ENCODE results near the gene WDR73. TPM values are rescaled to one million over a fixed set of nuclear protein-coding genes. Genes with fewer than 3 reads are reported as not detected.
"Not testable (repeated sequence)": the region's sequence is repeated elsewhere in the genome, so short reads cannot be mapped to it uniquely, and the experiment has no call there.

Gene WDR73
- polyA plus RNA-seq, 3 donors, result 39.2 to 56.1 (median 42.1) TPM

DNA sequence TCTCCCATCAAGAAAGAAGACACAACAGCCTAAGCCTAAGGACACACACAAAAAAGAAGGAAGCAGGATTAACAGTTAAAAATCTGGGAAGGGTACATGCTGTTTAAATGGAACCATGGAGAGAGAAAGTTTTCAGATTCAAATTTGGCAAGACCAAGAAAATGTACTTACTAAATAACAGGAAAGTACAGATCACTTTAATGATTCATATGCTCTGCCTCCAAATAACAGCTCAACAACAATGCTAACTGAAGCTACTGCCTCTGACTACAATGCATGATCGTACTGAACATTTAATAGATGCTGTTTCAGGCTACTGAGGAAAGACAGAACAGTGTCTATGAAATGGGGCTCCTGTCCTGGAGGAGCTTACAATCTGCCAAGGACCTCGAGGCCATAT lies 12.3 kb upstream of the WDR73 start:
- no peak for DNase-seq (ENCODE audit: extremely low read depth in 1 of 11, low read depth in 9 of 11, low spot score in 4 of 11)

GRCh38 chr15:84661001-84661400 lies 6.9 kb upstream of the WDR73 start:
- no peak for DNase-seq (ENCODE audit: extremely low read depth in 1 of 11, low read depth in 9 of 11, low spot score in 4 of 11)

GRCh38 chr15:84659904-84660781 lies 6.1 kb upstream of the WDR73 start:
- peak in 2 of 11 donors; percentile 20 to 22 for DNase-seq (ENCODE audit: extremely low read depth in 1 of 11, low read depth in 9 of 11, low spot score in 4 of 11)

- DNase-seq (ENCODE audit: extremely low read depth in 1 of 11, low read depth in 9 of 11, low spot score in 4 of 11), result no peak
These were observed 4.8 kb upstream of the WDR73 start for GRCh38 chr15:84658788-84659411.

DNA sequence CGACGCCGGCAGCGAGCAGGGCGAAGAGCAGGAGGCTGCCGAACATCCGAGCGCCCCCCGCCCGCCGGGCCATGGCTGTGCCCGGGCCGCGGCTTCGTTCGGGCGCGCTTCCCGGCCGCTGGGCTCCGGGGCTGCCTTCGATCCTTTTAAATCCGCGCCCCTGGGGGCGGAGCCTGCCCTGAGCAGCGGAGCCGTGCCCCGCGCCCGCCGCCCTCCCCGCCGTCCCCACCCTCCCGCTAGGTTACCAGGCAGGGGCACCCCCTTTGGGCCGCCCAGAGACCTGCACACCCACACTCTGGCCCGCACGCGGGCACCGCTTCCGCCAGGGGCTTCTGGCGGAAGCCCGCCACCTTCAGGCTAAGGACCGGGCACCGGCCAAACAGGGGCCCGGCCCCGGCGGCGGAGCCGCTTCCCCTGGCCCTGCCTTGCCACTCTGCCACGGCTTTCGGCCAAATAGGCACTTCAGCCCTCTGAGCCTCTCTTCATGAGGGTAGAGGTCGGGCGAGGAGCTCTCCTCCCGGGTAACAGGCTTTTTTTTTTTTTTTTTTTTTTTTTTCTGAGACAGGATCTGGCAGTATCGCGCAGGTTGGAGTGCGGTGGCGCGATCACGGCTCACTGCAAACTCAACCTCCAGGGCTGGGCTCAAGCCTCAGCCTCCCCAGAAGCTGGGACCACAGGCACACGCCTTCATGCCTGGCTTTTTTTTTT lies 4.2 kb upstream of the WDR73 start, which contains the start of gene NMB:
Gene NMB, minus strand, starts transcription at position 120 of the 708 bp plus-strand sequence. Its CDS starts 47 bp downstream, at position 73.
- peak; percentile 41 to 76 (median 67) for DNase-seq (ENCODE audit: extremely low read depth in 1 of 11, low read depth in 9 of 11, low spot score in 4 of 11)

GRCh38 chr15:84657748-84658079 lies 3.6 kb upstream of the WDR73 start:
- no peak for DNase-seq (ENCODE audit: extremely low read depth in 1 of 11, low read depth in 9 of 11, low spot score in 4 of 11)

GRCh38 chr15:84656972-84657371 lies 2.9 kb upstream of the WDR73 start:
- no peak for DNase-seq (ENCODE audit: extremely low read depth in 1 of 11, low read depth in 9 of 11, low spot score in 4 of 11)

DNA sequence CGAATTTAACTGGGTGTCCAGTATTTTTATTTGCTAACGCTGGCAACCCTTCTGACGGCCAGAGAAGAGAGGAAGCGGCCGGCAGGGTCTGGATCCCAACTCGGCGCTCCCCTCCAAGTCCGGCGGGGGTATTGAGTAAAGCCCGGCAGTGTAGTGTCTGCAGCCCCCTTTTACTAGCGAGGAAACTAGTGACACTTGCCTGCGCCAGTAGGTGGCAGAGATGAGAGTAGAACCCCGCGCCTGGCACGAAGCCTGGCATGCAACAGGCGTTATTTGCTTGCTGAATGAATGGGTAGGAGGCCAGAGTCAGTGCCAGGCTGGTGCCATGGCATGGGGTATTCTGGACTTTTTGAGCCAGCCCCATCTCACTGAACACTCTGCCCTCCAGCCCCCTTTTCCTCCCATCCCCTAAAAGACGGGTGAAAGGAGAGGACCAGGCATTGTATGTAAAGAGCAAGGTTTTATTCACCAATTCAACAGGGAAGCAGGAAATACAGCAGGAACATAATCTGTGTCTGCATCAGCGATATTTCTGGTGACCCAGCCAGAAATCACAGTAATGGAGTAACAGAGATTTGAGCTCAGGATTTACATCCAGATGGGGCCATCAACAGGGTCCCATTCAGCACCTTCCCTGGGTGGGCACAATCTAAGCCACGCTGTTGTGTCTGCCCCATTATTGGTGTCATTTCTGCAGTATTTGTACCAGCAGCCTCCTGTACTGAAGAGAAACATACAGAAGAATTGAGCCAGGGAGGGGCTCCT lies 788 bp upstream of the WDR73 start:
- peak in 6 of 11 donors; percentile 29 to 70 (median 57) for DNase-seq (ENCODE audit: extremely low read depth in 1 of 11, low read depth in 9 of 11, low spot score in 4 of 11)

- no peak for DNase-seq (ENCODE audit: extremely low read depth in 1 of 11, low read depth in 9 of 11, low spot score in 4 of 11)
These were observed 536 bp downstream of the WDR73 start for GRCh38 chr15:84653584-84653909.

GRCh38 chr15:84649706-84650105 lies 4.4 kb downstream of the WDR73 start:
- no peak for DNase-seq (ENCODE audit: extremely low read depth in 1 of 11, low read depth in 9 of 11, low spot score in 4 of 11)

DNA sequence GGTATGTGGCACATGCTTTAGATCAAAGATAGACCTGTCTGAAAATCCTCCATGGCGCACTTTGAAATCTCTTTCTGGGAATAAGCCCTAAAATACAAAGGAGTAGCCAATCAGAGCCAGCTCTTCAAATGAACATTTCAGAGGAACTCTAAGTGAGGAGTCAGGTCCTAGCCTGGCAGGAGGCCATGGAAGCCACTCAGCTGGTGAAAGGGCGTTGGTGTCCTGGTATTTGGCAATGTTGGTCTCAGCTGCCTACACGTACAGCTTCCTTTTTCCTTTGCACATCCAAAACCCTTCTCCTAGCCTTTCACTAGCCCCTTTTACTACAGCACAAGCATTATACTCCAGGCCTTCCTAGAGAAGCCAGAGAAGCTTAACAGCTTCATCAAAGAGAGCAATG lies 5.5 kb downstream of the WDR73 start:
- no peak for DNase-seq (ENCODE audit: extremely low read depth in 1 of 11, low read depth in 9 of 11, low spot score in 4 of 11)

DNA sequence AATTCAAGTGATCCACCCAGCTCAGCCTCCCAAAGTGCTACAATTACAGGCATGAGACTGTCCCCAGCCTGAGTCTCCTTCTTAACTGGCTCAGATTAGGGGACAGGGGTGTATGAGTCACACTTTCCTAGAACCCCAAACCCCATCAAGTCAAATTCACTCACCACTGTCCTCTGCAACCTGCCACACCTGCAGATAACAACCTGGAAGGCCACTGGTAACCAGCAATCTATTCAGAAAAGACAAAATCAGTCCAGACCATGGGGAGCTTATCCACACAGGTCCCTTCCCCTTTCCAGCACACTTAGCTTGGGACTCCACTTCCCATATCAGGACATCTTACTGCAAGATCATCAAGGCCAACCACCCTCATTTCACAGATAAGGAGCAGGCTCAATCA lies 6.4 kb downstream of the WDR73 start:
- DNase-seq (ENCODE audit: extremely low read depth in 1 of 11, low read depth in 9 of 11, low spot score in 4 of 11), result no peak

- no peak for DNase-seq (ENCODE audit: extremely low read depth in 1 of 11, low read depth in 9 of 11, low spot score in 4 of 11)
These were observed 8.1 kb downstream of the WDR73 start for GRCh38 chr15:84645997-84646396.

DNA sequence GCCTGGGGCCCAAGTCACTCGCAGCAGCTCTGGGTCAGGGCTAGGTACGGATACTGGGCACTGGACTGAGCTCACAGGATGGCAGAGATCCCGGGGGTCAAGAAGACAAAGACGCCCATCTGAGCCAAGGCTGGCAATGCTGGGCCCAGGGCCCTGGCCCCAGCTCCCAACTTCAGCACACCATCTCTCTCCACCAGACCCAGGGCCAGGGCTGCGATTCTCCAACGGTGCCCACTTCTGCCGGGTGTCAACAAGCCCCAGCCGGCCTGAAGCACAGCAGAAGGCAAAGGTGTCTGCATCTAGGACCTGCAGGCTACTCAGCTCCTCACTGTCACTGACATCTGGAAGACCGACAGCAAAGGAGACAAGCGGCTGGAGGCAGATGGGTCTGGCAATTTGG lies 8.6 kb downstream of the WDR73 start:
- no peak for DNase-seq (ENCODE audit: extremely low read depth in 1 of 11, low read depth in 9 of 11, low spot score in 4 of 11)

DNA sequence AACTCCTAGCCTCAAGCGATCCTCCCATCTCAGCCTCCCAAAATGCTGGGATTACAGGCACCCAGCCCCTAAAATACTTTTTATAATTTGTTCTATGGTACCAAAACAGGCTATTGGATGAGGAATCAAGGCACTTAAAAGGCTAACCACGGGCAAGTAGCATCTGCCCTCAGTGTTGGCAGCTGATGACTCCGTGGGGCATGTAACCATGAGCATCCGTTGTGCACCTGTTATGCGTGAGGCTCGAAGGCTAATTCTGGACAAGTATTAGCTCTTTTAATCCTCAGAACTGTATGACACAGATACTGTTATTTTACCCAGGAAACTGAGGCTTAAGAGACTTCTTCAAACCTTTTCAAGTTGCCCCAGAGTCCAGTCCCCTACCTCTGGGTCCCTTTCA lies 10.2 kb downstream of the WDR73 start:
- no peak for DNase-seq (ENCODE audit: extremely low read depth in 1 of 11, low read depth in 9 of 11, low spot score in 4 of 11)

GRCh38 chr15:84642640-84643039 lies 11.4 kb downstream of the WDR73 start:
- DNase-seq (ENCODE audit: extremely low read depth in 1 of 11, low read depth in 9 of 11, low spot score in 4 of 11), result not testable (repeated sequence)

DNA sequence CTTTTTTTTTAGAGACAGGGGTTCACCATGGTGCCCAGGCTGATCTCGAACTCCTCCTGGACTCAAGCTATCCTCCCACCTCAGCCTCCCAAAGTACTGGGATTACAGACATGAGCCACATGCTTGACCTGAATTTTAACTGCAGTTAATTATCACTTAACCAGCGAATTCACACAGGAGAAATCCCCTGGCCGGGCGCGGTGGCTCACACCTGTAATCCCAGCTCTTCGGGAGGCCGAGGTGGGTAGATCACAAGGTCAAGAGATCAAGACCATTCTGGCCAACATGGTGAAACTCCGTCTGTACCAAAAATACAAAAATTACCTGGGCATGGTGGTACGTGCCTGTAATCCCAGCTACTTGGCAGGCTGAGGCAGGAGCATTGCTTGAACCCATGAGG lies 12.2 kb downstream of the WDR73 start:
- not testable (repeated sequence) for DNase-seq (ENCODE audit: extremely low read depth in 1 of 11, low read depth in 9 of 11, low spot score in 4 of 11)

DNA sequence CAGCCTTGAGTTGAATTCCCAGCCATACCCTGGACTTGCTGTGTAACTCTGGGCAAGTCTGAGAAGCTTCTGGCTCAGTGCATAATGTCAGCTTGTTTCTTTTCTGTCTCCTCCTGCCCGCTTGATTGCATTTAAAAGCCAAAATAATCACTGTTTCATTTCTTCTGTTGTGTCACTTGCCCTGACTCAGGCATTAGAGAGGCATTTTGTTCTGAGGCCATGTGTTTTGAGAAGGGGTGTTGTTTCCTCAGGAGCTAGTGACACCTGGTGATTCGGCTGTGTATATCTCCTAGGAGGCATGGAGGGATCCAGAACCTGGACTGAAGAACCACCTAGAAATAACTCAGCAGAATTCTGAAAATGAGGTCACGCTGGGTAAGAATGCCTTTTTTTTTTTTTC lies 16.0 kb downstream of the WDR73 start:
- DNase-seq (ENCODE audit: extremely low read depth in 1 of 11, low read depth in 9 of 11, low spot score in 4 of 11), result no peak

GRCh38 chr15:84634228-84634837 lies 19.8 kb downstream of the WDR73 start:
- no peak for DNase-seq (ENCODE audit: extremely low read depth in 1 of 11, low read depth in 9 of 11, low spot score in 4 of 11)

Measured in renal cortex interstitium (tissue), 11 donors.